Suprapubic skin (tissue), 3 donors: Measurements from ENCODE around the gene ZNF24.

Experiments used
- CTCF ChIP-seq, 2 donors: fragments of 200-600 bp in 1 of 2; fragments of 450-650 bp in 1 of 2; sonication (generic) in 1 of 2; IDR thresholded peaks; one replicate each; pipeline ENCODE4 v1.5.1; 2016 to 2019; ENCODE audit warnings: antibody characterized with exemption in 2 of 2, mild to moderate bottlenecking in 1 of 2, moderate library complexity in 1 of 2
- POLR2A ChIP-seq, 2 donors: fragments of 450-650 bp; IDR thresholded peaks; one replicate each; pipeline ENCODE4 v1.6.1; 2017; ENCODE audit warnings: antibody characterized with exemption in 2 of 2, mild to moderate bottlenecking in 2 of 2, moderate library complexity in 2 of 2

GRCh38 chr18:35306588-35307250 is 37.5 kb downstream of the ZNF24 start:
- TF ChIP-seq POLR2A (IDR thresholded peaks at IDR 0.05) (no peak), CTCF (IDR thresholded peaks at IDR 0.05) (no peak)
